Mesothelial cell of epicardium (in vitro differentiated cells): Measurements from ENCODE around the gene ITPR1. TPM values are rescaled to one million over a fixed set of nuclear protein-coding genes. Genes with fewer than 3 reads are reported as not detected.

Experiments
- DNase-seq, 2 experiments: peaks; one replicate each; pipeline ENCODE4 v3.0.0; 2021; ENCODE audit warnings: low spot score in 2 of 2; ENCODE audit not compliant: unreplicated experiment in 2 of 2
- H3K27ac Mint-ChIP-seq: 2 replicates; pipeline ENCODE4 v1.8.0; 2021; ENCODE audit warnings: mixed read lengths
- H3K27me3 Mint-ChIP-seq: 2 replicates; pipeline ENCODE4 v1.8.0; 2021; ENCODE audit warnings: low read depth, mixed read lengths
- H3K36me3 Mint-ChIP-seq: 2 replicates; pipeline ENCODE4 v1.8.0; 2021; ENCODE audit warnings: mixed read lengths
- H3K4me1 Mint-ChIP-seq: 2 replicates; pipeline ENCODE4 v1.8.0; 2021; ENCODE audit warnings: mixed read lengths
- H3K4me3 Mint-ChIP-seq: 2 replicates; pipeline ENCODE4 v1.8.0; 2021; ENCODE audit warnings: mild to moderate bottlenecking, moderate library complexity, mixed read lengths
- H3K9me3 Mint-ChIP-seq: 2 replicates; pipeline ENCODE4 v1.8.0; 2021; ENCODE audit warnings: mixed read lengths
- CTCF ChIP-seq: fragments of 200-600 bp; sonication (generic); IDR thresholded peaks from one replicate; pipeline ENCODE4 v1.5.0; 2021; ENCODE audit warnings: antibody characterized with exemption; ENCODE audit not compliant: unreplicated experiment
- total RNA-seq: library from RNA; stranded (reverse); gene quantifications from 3 replicates; pipeline ENCODE4 v1.2.1, GENCODE V29; 2021

ITPR1 gene
- total RNA-seq, 1 donor from 2014 or later = 21.3 TPM

- no peak for TF ChIP-seq CTCF
- H3K4me3 Mint-ChIP-seq = no peak overlapping the region
- H3K9me3 Mint-ChIP-seq = no peaks in the 10 kb centered on the region
- H3K36me3 Mint-ChIP-seq = no peaks in the 10 kb centered on the region
- H3K27ac Mint-ChIP-seq = no peak overlapping the region
- H3K27me3 Mint-ChIP-seq = no peaks in the 10 kb centered on the region
- H3K4me1 Mint-ChIP-seq = peaks cover 27% of the 10 kb centered on the region
- no peak for DNase-seq
Measured at GRCh38 chr3:4729061-4729973, 236.2 kb downstream of the ITPR1 start.

GRCh38 chr3:4730719-4731118, 237.6 kb downstream of the ITPR1 start:
- Mint-ChIP-seq H3K9me3 (no peaks in the 10 kb centered on the region), H3K4me1 (peaks cover 36% of the 10 kb centered on the region), H3K4me3 (no peak overlapping the region), H3K36me3 (no peaks in the 10 kb centered on the region), H3K27ac (no peak overlapping the region), H3K27me3 (no peaks in the 10 kb centered on the region)
- no peak for TF ChIP-seq CTCF
- DNase-seq = no peak

GRCh38 chr3:4731543-4732111, 238.5 kb downstream of the ITPR1 start:
- H3K36me3 Mint-ChIP-seq = no peaks in the 10 kb centered on the region
- no peak for DNase-seq
- peaks cover 44% of the 10 kb centered on the region for H3K4me1 Mint-ChIP-seq
- no peak overlapping the region for H3K4me3 Mint-ChIP-seq
- no peaks in the 10 kb centered on the region for H3K9me3 Mint-ChIP-seq
- TF ChIP-seq CTCF = no peak
- H3K27ac Mint-ChIP-seq = no peak overlapping the region
- H3K27me3 Mint-ChIP-seq = no peaks in the 10 kb centered on the region

GRCh38 chr3:4732925-4733324, 239.8 kb downstream of the ITPR1 start:
- Mint-ChIP-seq H3K4me1 (peaks cover 48% of the 10 kb centered on the region), H3K27me3 (no peaks in the 10 kb centered on the region), H3K27ac (no peak overlapping the region), H3K36me3 (no peaks in the 10 kb centered on the region), H3K4me3 (no peak overlapping the region), H3K9me3 (no peaks in the 10 kb centered on the region)
- DNase-seq = no peak
- no peak for TF ChIP-seq CTCF

- H3K4me1 Mint-ChIP-seq = peaks cover 46% of the 10 kb centered on the region
- no peak overlapping the region for H3K4me3 Mint-ChIP-seq
- TF ChIP-seq CTCF = no peak
- no peaks in the 10 kb centered on the region for H3K36me3 Mint-ChIP-seq
- no peaks in the 10 kb centered on the region for H3K9me3 Mint-ChIP-seq
- no peak for DNase-seq
- H3K27ac Mint-ChIP-seq = no peak overlapping the region
- no peaks in the 10 kb centered on the region for H3K27me3 Mint-ChIP-seq
Measured at GRCh38 chr3:4734454-4734853, 241.3 kb downstream of the ITPR1 start.
